Neural cell (in vitro differentiated cells): ENCODE results near the gene SLC22A16. TPM values are rescaled to one million over a fixed set of nuclear protein-coding genes. Genes with fewer than 3 reads are reported as not detected.

Source experiments
- H2AFZ ChIP-seq: fragments of 200-600, 300-800 bp; sonication (generic), shearing (Covaris generic); 2 replicates; pipeline ENCODE4 v1.6.0; 2014; ENCODE audit warnings: low read depth, mild to moderate bottlenecking, antibody characterized with exemption, low read length, moderate library complexity
- H3F3A ChIP-seq: fragments of 200-600 bp; shearing (Covaris generic); 2 replicates; pipeline ENCODE4 v1.6.1; 2016; ENCODE audit warnings: mild to moderate bottlenecking, moderate library complexity, mixed read lengths, antibody characterized with exemption, low read length; ENCODE audit not compliant: insufficient read depth, poor library complexity, severe bottlenecking
- H3K27ac ChIP-seq: fragments of 200-600, 300-800 bp; sonication (generic), shearing (Covaris generic); 2 replicates; pipeline ENCODE4 v1.5.1; 2014; ENCODE audit warnings: mild to moderate bottlenecking, low read length, moderate library complexity
- H3K27me3 ChIP-seq: fragments of 300-800, 200-600 bp; sonication (generic), shearing (Covaris generic); 2 replicates; pipeline ENCODE4 v1.6.0; 2014; ENCODE audit warnings: mild to moderate bottlenecking, low read depth, low read length, moderate library complexity; ENCODE audit not compliant: insufficient read depth
- H3K36me3 ChIP-seq: fragments of 300-800, 200-600 bp; sonication (generic), shearing (Covaris generic); 2 replicates; pipeline ENCODE4 v1.5.1; 2014; ENCODE audit warnings: mild to moderate bottlenecking, antibody characterized with exemption, low read length, moderate library complexity; ENCODE audit not compliant: insufficient read depth
- H3K4me2 ChIP-seq: fragments of 300-800, 200-600 bp; sonication (generic), shearing (Covaris generic); 2 replicates; pipeline ENCODE4 v1.6.0; 2014; ENCODE audit warnings: mild to moderate bottlenecking, low read length
- H3K4me3 ChIP-seq: fragments of 300-800, 200-600 bp; sonication (generic), shearing (Covaris generic); 2 replicates; pipeline ENCODE4 v1.5.1; 2014; ENCODE audit warnings: mild to moderate bottlenecking, low read length, moderate library complexity
- H3K79me2 ChIP-seq: fragments of 200-600 bp; shearing (Covaris generic); replicated peaks from 2 replicates; pipeline ENCODE4 v1.6.0; 2014; ENCODE audit warnings: mild to moderate bottlenecking, low read length, moderate library complexity; ENCODE audit not compliant: insufficient read depth
- H3K9ac ChIP-seq: fragments of 300-800, 200-600 bp; sonication (generic), shearing (Covaris generic); 2 replicates; pipeline ENCODE4 v1.6.1; 2016; ENCODE audit warnings: mild to moderate bottlenecking, low read length, mixed read lengths
- H3K9me2 ChIP-seq: fragments of 200-600 bp; shearing (Covaris generic); 2 replicates; pipeline ENCODE4 v1.6.1; 2016; ENCODE audit warnings: mild to moderate bottlenecking, low read length, mixed read lengths; ENCODE audit not compliant: insufficient read depth
- H3K9me3 ChIP-seq: fragments of 200-600, 300-800 bp; sonication (generic), shearing (Covaris generic); 2 replicates; pipeline ENCODE4 v1.6.1; 2016; ENCODE audit warnings: mild to moderate bottlenecking, mixed run types, low read length, moderate library complexity, mixed read lengths
- H4K20me1 ChIP-seq: fragments of 200-600 bp; shearing (Covaris generic); 2 replicates; pipeline ENCODE4 v1.6.1; 2016; ENCODE audit warnings: mild to moderate bottlenecking, mixed run types; ENCODE audit not compliant: insufficient read depth
- CTCF ChIP-seq: fragments of 450-650 bp; IDR thresholded peaks from 2 replicates; pipeline ENCODE4 v1.5.1; 2014; ENCODE audit warnings: antibody characterized with exemption, mild to moderate bottlenecking, moderate library complexity; ENCODE audit not compliant: poor library complexity, severe bottlenecking
- EP300 ChIP-seq: fragments of 450-650 bp; conservative IDR thresholded peaks from 2 replicates; pipeline ENCODE4 v1.6.1; 2014; ENCODE audit warnings: antibody characterized with exemption, mild to moderate bottlenecking, moderate library complexity; ENCODE audit not compliant: poor library complexity, severe bottlenecking
- EZH2 ChIP-seq: fragments of 200-600, 300-800 bp; shearing (Covaris generic), sonication (generic); IDR thresholded peaks from 2 replicates; pipeline ENCODE4 v1.6.1; 2014; ENCODE audit warnings: antibody characterized with exemption, low read length, borderline replicate concordance, mild to moderate bottlenecking; ENCODE audit not compliant: insufficient read depth, poor library complexity, severe bottlenecking
- MXI1 ChIP-seq: fragments of 450-650 bp; conservative IDR thresholded peaks from 2 replicates; pipeline ENCODE4 v1.6.1; 2014; ENCODE audit warnings: antibody characterized with exemption, mild to moderate bottlenecking; ENCODE audit not compliant: poor library complexity, severe bottlenecking
- POLR2AphosphoS5 ChIP-seq: IDR thresholded peaks from 2 replicates; pipeline ENCODE4 v1.6.1; 2012
- RAD21 ChIP-seq: fragments of 450-650 bp; conservative IDR thresholded peaks from 2 replicates; pipeline ENCODE4 v1.6.1; 2014; ENCODE audit warnings: antibody characterized with exemption, mild to moderate bottlenecking, moderate library complexity
- REST ChIP-seq: IDR thresholded peaks from 2 replicates; pipeline ENCODE4 v1.6.1; 2012; ENCODE audit warnings: borderline replicate concordance
- SMC3 ChIP-seq: fragments of 450-650 bp; conservative IDR thresholded peaks from 2 replicates; pipeline ENCODE4 v1.6.1; 2014; ENCODE audit warnings: antibody characterized with exemption, mild to moderate bottlenecking, moderate library complexity; ENCODE audit not compliant: poor library complexity
- TAF1 ChIP-seq: IDR thresholded peaks from 2 replicates; pipeline ENCODE4 v1.6.1; 2012; ENCODE audit warnings: low read depth
- polyA plus RNA-seq: library from polyadenylated mRNA; depleted of rRNA; stranded (reverse); fragments of >200 nt; gene quantifications from 2 replicates; pipeline ENCODE4 v1.2.3, GENCODE V29; 2014

SLC22A16 gene
- polyA plus RNA-seq, 1 donor from 2014 or later = not detected

- Histone ChIP-seq H3F3A (no peaks in the 10 kb centered on the region), H3K9ac (no peak overlapping the region), H3K4me2 (no peak overlapping the region), H3K27me3 (no peaks in the 10 kb centered on the region), H3K9me2 (no peaks in the 10 kb centered on the region), H3K27ac (no peak overlapping the region), H3K79me2 (no peaks in the 10 kb centered on the region), H3K36me3 (no peaks in the 10 kb centered on the region), H2AFZ (no peak overlapping the region), H4K20me1 (no peaks in the 10 kb centered on the region), H3K9me3 (no peaks in the 10 kb centered on the region), H3K4me3 (no peak overlapping the region)
- TF ChIP-seq REST (no peak), EP300 (no peak), RAD21 (no peak), MXI1 (no peak), POLR2AphosphoS5 (no peak), TAF1 (no peak), SMC3 (no peak), CTCF (no peak), EZH2 (no peak)
Observed at GRCh38 chr6:110493253-110493800, 16.9 kb upstream of the SLC22A16 start.

- H2AFZ ChIP-seq = no peak overlapping the region
- no peaks in the 10 kb centered on the region for H3K36me3 ChIP-seq
- no peak overlapping the region for H3K4me3 ChIP-seq
- H3K9me2 ChIP-seq = no peaks in the 10 kb centered on the region
- no peaks in the 10 kb centered on the region for H3K9me3 ChIP-seq
- TF ChIP-seq EP300 = no peak
- TF ChIP-seq RAD21 = no peak
- TF ChIP-seq REST = no peak
- TF ChIP-seq SMC3 = no peak
- no peak for TF ChIP-seq CTCF
- no peak for TF ChIP-seq EZH2
- TF ChIP-seq POLR2AphosphoS5 = no peak
- TF ChIP-seq MXI1 = no peak
- no peak for TF ChIP-seq TAF1
- H3F3A ChIP-seq = no peaks in the 10 kb centered on the region
- no peak overlapping the region for H3K27ac ChIP-seq
- H3K27me3 ChIP-seq = no peaks in the 10 kb centered on the region
- H3K79me2 ChIP-seq = no peaks in the 10 kb centered on the region
- no peak overlapping the region for H3K4me2 ChIP-seq
- no peaks in the 10 kb centered on the region for H4K20me1 ChIP-seq
- H3K9ac ChIP-seq = no peak overlapping the region
Observed at GRCh38 chr6:110492584-110492983, 16.2 kb upstream of the SLC22A16 start.
